Sigmoid colon (tissue), 7 donors: ENCODE measurements around the gene CALHM2. TPM values are rescaled to one million over a fixed set of nuclear protein-coding genes. Genes with fewer than 3 reads are reported as not detected.

Experiments
- DNase-seq: peaks from one replicate; pipeline ENCODE4 v3.0.0-alpha.2; 2019
- H3K27ac ChIP-seq, 4 donors: fragments of 200-600 bp; sonication (generic); one replicate each; pipeline ENCODE4 v1.5.1; 2016 to 2019; ENCODE audit warnings: mild to moderate bottlenecking in 1 of 4
- H3K27me3 ChIP-seq, 3 donors: fragments of 200-600 bp; sonication (generic); one replicate each; pipeline ENCODE4 v1.5.1; 2019; ENCODE audit warnings: mild to moderate bottlenecking in 1 of 3
- H3K36me3 ChIP-seq, 4 donors: fragments of 200-600 bp; sonication (generic); one replicate each; pipeline ENCODE4 v1.5.1; 2016 to 2019
- H3K4me1 ChIP-seq, 4 donors: fragments of 200-600 bp; sonication (generic); one replicate each; pipeline ENCODE4 v1.5.1; 2017 to 2019
- H3K4me3 ChIP-seq, 4 donors: fragments of 200-600 bp; sonication (generic); one replicate each; pipeline ENCODE4 v1.5.1; 2017 to 2019; ENCODE audit warnings: mild to moderate bottlenecking in 2 of 4, moderate library complexity in 1 of 4
- H3K9me3 ChIP-seq, 4 donors: fragments of 200-600 bp in 3 of 4; sonication (generic) in 3 of 4; one replicate each; pipeline versions ENCODE4 v1.5.1 to v1.6.1; 2013 to 2019
- CTCF ChIP-seq, 4 experiments: fragments of 450-650 bp in 3 of 4; fragments of 200-600 bp in 1 of 4; IDR thresholded peaks; one replicate each; pipeline ENCODE4 v1.5.1; 2016 to 2019; ENCODE audit warnings: antibody characterized with exemption in 4 of 4, mild to moderate bottlenecking in 3 of 4, moderate library complexity in 2 of 4
- EP300 ChIP-seq, 4 donors: sonication (generic); formaldehyde crosslinking; IDR thresholded peaks; one replicate each; pipeline ENCODE4 v1.6.1; 2017; ENCODE audit warnings: antibody characterized with exemption in 4 of 4
- POLR2A ChIP-seq, 2 donors: fragments of 450-650 bp; IDR thresholded peaks; one replicate each; pipeline ENCODE4 v1.6.1; 2016; ENCODE audit warnings: antibody characterized with exemption in 2 of 2, mild to moderate bottlenecking in 2 of 2, moderate library complexity in 2 of 2
- POLR2AphosphoS5 ChIP-seq, 4 donors: sonication (generic); formaldehyde crosslinking; IDR thresholded peaks; one replicate each; pipeline ENCODE4 v1.6.1; 2017; ENCODE audit warnings: antibody characterized with exemption in 4 of 4
- WGBS, 2 donors: extraction: QIAGEN DNeasy Blood & Tissue Kit; methylation state at CpG; one replicate each; pipeline ENCODE4 v1.1.7; 2013; 5-methylcytosine and 5-hydroxymethylcytosine counted together
- intact Hi-C: fragments of 100-400 bp; cut with DNase I; formaldehyde crosslinking; loops from one replicate; pipeline ENCODE4 v1.15.1; 2023
- polyA plus RNA-seq, 3 donors: library from polyadenylated mRNA; stranded (reverse); fragments of 200-250 nt; gene quantifications; one replicate each; pipeline ENCODE4 v1.2.3, GENCODE V29; 2013
- total RNA-seq, 4 donors: library from RNA; depleted of rRNA; stranded (reverse); fragments of >200 nt; gene quantifications; one replicate each; pipeline ENCODE4 v1.1.0, GENCODE V29; 2016
- donor health status: healthy with polysubstance abuse.
- donor health status: Bipolar disorder and iron deficiency.
- donor health status: healthy.

CALHM2 gene
- total and polyA plus RNA-seq, 7 donors: 5.5 to 55.4 (median 27.4) TPM

- peak; percentile 91 for DNase-seq
- TF ChIP-seq EP300 (IDR thresholded peaks at IDR 0.05) (no peak), POLR2AphosphoS5 (IDR thresholded peaks at IDR 0.05) (peak in 3 of 4 donors; percentile 16 to 67 (median 42))
Measured at GRCh38 chr10:103448746-103449145, 3.4 kb downstream of the CALHM2 start.

GRCh38 chr10:103447187-103447586 lies 5.0 kb downstream of the CALHM2 start:
- intact Hi-C loops: no loop called here
- Histone ChIP-seq H3K9me3 (no peaks in the 10 kb centered on the region), H3K27me3 (no peaks in the 10 kb centered on the region), H3K27ac (peak overlapping the region; percentile 66 to 88 (median 82)), H3K36me3 (peaks cover 11 to 73% (median 25%) of the 10 kb centered on the region in 4 donors), H3K4me3 (no peak overlapping the region), H3K4me1 (peaks cover 0 to 61% (median 29%) of the 10 kb centered on the region in 4 donors)
- 97 to 98% methylated on average over 23 of the region's 23 CpGs for WGBS, 2 donors
- TF ChIP-seq EP300 (IDR thresholded peaks at IDR 0.05) (no peak), POLR2AphosphoS5 (IDR thresholded peaks at IDR 0.05) (no peak), CTCF (IDR thresholded peaks at IDR 0.05) (no peak), POLR2A (IDR thresholded peaks at IDR 0.05) (no peak)
- no peak for DNase-seq

More at GRCh38 chr10:103448746-103449145, 3.4 kb downstream of the CALHM2 start:
- no peaks in the 10 kb centered on the region for H3K9me3 ChIP-seq
- H3K4me3 ChIP-seq: peak overlapping the region in 1 of 4 donors; percentile 8
- no peaks in the 10 kb centered on the region for H3K27me3 ChIP-seq
- H3K4me1 ChIP-seq: peaks cover 0 to 67% (median 37%) of the 10 kb centered on the region in 4 donors
- WGBS, 2 donors: 65 to 69% methylated on average over 1 of the region's 1 CpG
- peak overlapping the region; percentile 81 to 88 (median 82) for H3K27ac ChIP-seq
- intact Hi-C loops: no loop called here
- H3K36me3 ChIP-seq: peaks cover 7 to 57% (median 17%) of the 10 kb centered on the region in 4 donors

- H3K4me1 ChIP-seq: peaks cover 0 to 50% (median 22%) of the 10 kb centered on the region in 4 donors
- no peaks in the 10 kb centered on the region for H3K9me3 ChIP-seq
- TF ChIP-seq POLR2AphosphoS5 (IDR thresholded peaks at IDR 0.05) (peak in 2 of 4 donors; percentile 47 to 61), CTCF (IDR thresholded peaks at IDR 0.05) (no peak)
- peaks cover 11 to 85% (median 35%) of the 10 kb centered on the region in 4 donors for H3K36me3 ChIP-seq
- no peaks in the 10 kb centered on the region for H3K27me3 ChIP-seq
- no peak overlapping the region for H3K4me3 ChIP-seq
- peak; percentile 92 for DNase-seq
- 78 to 79% methylated on average over 12 of the region's 12 CpGs for WGBS, 2 donors
- intact Hi-C loops: no loop called here
- H3K27ac ChIP-seq: peak overlapping the region; percentile 66 to 88 (median 82)
Measured at GRCh38 chr10:103445767-103446567, 6.2 kb downstream of the CALHM2 start.

GRCh38 chr10:103445366-103445765 lies 6.8 kb downstream of the CALHM2 start:
- Histone ChIP-seq H3K4me3 (no peak overlapping the region), H3K36me3 (peaks cover 11 to 91% (median 40%) of the 10 kb centered on the region in 4 donors), H3K27me3 (no peaks in the 10 kb centered on the region), H3K27ac (peak overlapping the region; percentile 66 to 88 (median 76)), H3K9me3 (no peaks in the 10 kb centered on the region), H3K4me1 (peaks cover 0 to 44% (median 20%) of the 10 kb centered on the region in 4 donors)
- no peak for TF ChIP-seq POLR2A (IDR thresholded peaks at IDR 0.05)
- DNase-seq: no peak
- WGBS, 2 donors: 86 to 92% methylated on average over 9 of the region's 9 CpGs
- intact Hi-C loops: no loop called here

GRCh38 chr10:103444478-103444877 lies 7.7 kb downstream of the CALHM2 start:
- H3K4me1 ChIP-seq: peaks cover 0 to 39% (median 11%) of the 10 kb centered on the region in 4 donors
- peaks cover 11 to 97% (median 49%) of the 10 kb centered on the region in 4 donors for H3K36me3 ChIP-seq
- H3K4me3 ChIP-seq: no peak overlapping the region
- intact Hi-C loops: no loop called here
- WGBS, 2 donors: 88 to 89% methylated on average over 10 of the region's 10 CpGs
- peak overlapping the region in 1 of 4 donors; percentile 82 for H3K27ac ChIP-seq
- DNase-seq: no peak
- no peaks in the 10 kb centered on the region for H3K9me3 ChIP-seq
- no peak for TF ChIP-seq POLR2AphosphoS5 (IDR thresholded peaks at IDR 0.05)
- no peak for TF ChIP-seq POLR2A (IDR thresholded peaks at IDR 0.05)
- no peak for TF ChIP-seq CTCF (IDR thresholded peaks at IDR 0.05)
- TF ChIP-seq EP300 (IDR thresholded peaks at IDR 0.05): no peak
- no peaks in the 10 kb centered on the region for H3K27me3 ChIP-seq
